Activated naive CD4-positive, alpha-beta T cell treated with anti-CD3 and anti-CD28 coated beads for 36 hours (primary cell): ENCODE data around the gene SPACA7. TPM values are rescaled to one million over a fixed set of nuclear protein-coding genes. Genes with fewer than 3 reads are reported as not detected.

Experiments
- CTCF ChIA-PET: fragments of 350-600 bp; sonication (Branson Sonifier 250); formaldehyde crosslinking; loops from one replicate; lab custom pipeline; 2021; ENCODE audit warnings: antibody characterized with exemption; lab: Charles Lee
- DNase-seq: peaks from one replicate; pipeline ENCODE4 v3.0.0-alpha.2; 2020
- H3K27ac Mint-ChIP-seq: one replicate; pipeline ENCODE4 v1.8.0; 2021; ENCODE audit warnings: mild to moderate bottlenecking, mixed read lengths
- H3K27me3 Mint-ChIP-seq: one replicate; pipeline ENCODE4 v1.8.0; 2021; ENCODE audit warnings: low read depth, mixed read lengths
- H3K36me3 Mint-ChIP-seq: one replicate; pipeline ENCODE4 v1.8.0; 2021; ENCODE audit warnings: low read depth, mixed read lengths
- H3K4me1 Mint-ChIP-seq: one replicate; pipeline ENCODE4 v1.8.0; 2021; ENCODE audit warnings: low read depth, mixed read lengths
- H3K4me3 Mint-ChIP-seq: one replicate; pipeline ENCODE4 v1.8.0; 2021; ENCODE audit warnings: mild to moderate bottlenecking, moderate library complexity, mixed read lengths
- H3K9me3 Mint-ChIP-seq: one replicate; pipeline ENCODE4 v1.8.0; 2021; ENCODE audit warnings: mixed read lengths
- intact Hi-C: fragments of 100-400 bp; cut with micrococcal nuclease; formaldehyde crosslinking; loops from one replicate; pipeline ENCODE4 v1.15.1; 2023
- total RNA-seq, 2 experiments: library from RNA; stranded (reverse); gene quantifications; one replicate each; pipeline ENCODE4 v1.2.3, GENCODE V29; 2021

The SPACA7 gene
- total RNA-seq, 2 experiments from 2014 or later, result not detected

- H3K27ac Mint-ChIP-seq, result no peak overlapping the region
- no peak for DNase-seq
- no peaks in the 10 kb centered on the region for H3K4me1 Mint-ChIP-seq
- no peaks in the 10 kb centered on the region for H3K36me3 Mint-ChIP-seq
- H3K27me3 Mint-ChIP-seq, result peaks cover 8% of the 10 kb centered on the region
- intact Hi-C loops, result no loop called here
- H3K9me3 Mint-ChIP-seq, result peaks cover 8% of the 10 kb centered on the region
- CTCF ChIA-PET, result no interaction called here
- no peak overlapping the region for H3K4me3 Mint-ChIP-seq
Observed at GRCh38 chr13:112354330-112355273, 21.6 kb upstream of the SPACA7 start.

- no peak for DNase-seq
- no peaks in the 10 kb centered on the region for H3K36me3 Mint-ChIP-seq
- no peak overlapping the region for H3K27ac Mint-ChIP-seq
- H3K4me1 Mint-ChIP-seq, result no peaks in the 10 kb centered on the region
- CTCF ChIA-PET, result no interaction called here
- peaks cover 8% of the 10 kb centered on the region for H3K27me3 Mint-ChIP-seq
- peaks cover 8% of the 10 kb centered on the region for H3K9me3 Mint-ChIP-seq
- intact Hi-C loops, result no loop called here
- H3K4me3 Mint-ChIP-seq, result no peak overlapping the region
Observed at GRCh38 chr13:112355274-112355838, 20.8 kb upstream of the SPACA7 start.

DNA sequence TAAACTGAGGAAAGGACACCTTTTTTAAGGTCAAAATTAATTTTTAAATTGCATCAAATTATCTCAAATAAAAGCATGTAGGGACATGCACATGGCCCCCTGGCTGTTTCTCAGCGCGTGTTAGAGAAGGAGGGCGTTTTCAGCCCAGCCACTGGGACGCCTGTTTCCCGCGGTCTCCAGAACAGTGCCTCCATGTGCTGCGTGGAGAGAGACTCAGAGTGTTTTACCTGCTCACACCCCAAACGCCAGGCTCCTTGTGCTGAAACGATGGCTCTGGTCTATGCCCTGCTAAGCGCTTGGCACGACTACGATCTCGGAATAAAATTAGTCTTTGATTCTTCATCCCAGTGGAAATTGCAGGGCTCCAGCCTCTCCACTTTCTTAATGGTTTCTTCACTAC lies 20.0 kb upstream of the SPACA7 start:
- no peak overlapping the region for H3K4me3 Mint-ChIP-seq
- no peaks in the 10 kb centered on the region for H3K4me1 Mint-ChIP-seq
- peaks cover 6% of the 10 kb centered on the region for H3K27me3 Mint-ChIP-seq
- no peak overlapping the region for H3K27ac Mint-ChIP-seq
- H3K36me3 Mint-ChIP-seq, result no peaks in the 10 kb centered on the region
- CTCF ChIA-PET, result no interaction called here
- DNase-seq, result no peak
- H3K9me3 Mint-ChIP-seq, result peaks cover 8% of the 10 kb centered on the region
- intact Hi-C loops, result no loop called here

- no peaks in the 10 kb centered on the region for H3K36me3 Mint-ChIP-seq
- H3K9me3 Mint-ChIP-seq, result peaks cover 10% of the 10 kb centered on the region
- no peak for DNase-seq
- H3K27me3 Mint-ChIP-seq, result peaks cover 2% of the 10 kb centered on the region
- H3K4me3 Mint-ChIP-seq, result no peak overlapping the region
- no peak overlapping the region for H3K27ac Mint-ChIP-seq
- H3K4me1 Mint-ChIP-seq, result no peaks in the 10 kb centered on the region
- CTCF ChIA-PET, result no interaction called here
- intact Hi-C loops, result no loop called here
Observed at GRCh38 chr13:112358156-112358555, 18.0 kb upstream of the SPACA7 start.

DNA sequence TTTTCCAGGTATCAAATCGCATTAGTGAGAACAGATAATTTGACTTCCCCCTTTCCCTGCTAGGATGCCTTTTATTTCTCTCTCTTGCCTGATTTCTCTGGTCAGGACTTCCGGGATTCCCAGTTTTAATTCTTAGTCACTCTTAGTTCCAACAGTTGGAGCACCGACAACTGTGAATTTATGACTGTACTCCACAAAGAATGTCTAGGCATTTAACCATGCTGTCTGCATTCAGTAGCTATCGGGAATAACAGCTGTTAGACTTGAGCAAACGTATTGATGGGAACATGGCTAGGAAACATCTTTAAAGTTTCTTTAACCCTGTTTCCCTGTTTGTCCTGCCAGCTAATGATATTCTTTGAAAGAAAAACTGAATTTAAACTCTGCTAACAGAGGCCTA lies 14.1 kb upstream of the SPACA7 start:
- H3K27me3 Mint-ChIP-seq, result peaks cover 9% of the 10 kb centered on the region

GRCh38 chr13:112363867-112364528 lies 12.2 kb upstream of the SPACA7 start:
- no peak overlapping the region for H3K27ac Mint-ChIP-seq
- intact Hi-C loops, result no loop called here
- CTCF ChIA-PET, result no interaction called here
- no peak for DNase-seq
- peaks cover 9% of the 10 kb centered on the region for H3K27me3 Mint-ChIP-seq
- no peak overlapping the region for H3K4me3 Mint-ChIP-seq
- peaks cover 1% of the 10 kb centered on the region for H3K36me3 Mint-ChIP-seq
- H3K9me3 Mint-ChIP-seq, result peaks cover 11% of the 10 kb centered on the region
- H3K4me1 Mint-ChIP-seq, result no peaks in the 10 kb centered on the region

More for the DNA sequence above, 14.1 kb upstream of the SPACA7 start:
- Mint-ChIP-seq H3K4me1 (no peaks in the 10 kb centered on the region), H3K36me3 (no peaks in the 10 kb centered on the region), H3K9me3 (peaks cover 12% of the 10 kb centered on the region), H3K4me3 (no peak overlapping the region), H3K27ac (no peak overlapping the region)
- CTCF ChIA-PET, result no interaction called here
- intact Hi-C loops, result no loop called here
- DNase-seq, result no peak

- Mint-ChIP-seq H3K27ac (no peak overlapping the region), H3K4me1 (no peaks in the 10 kb centered on the region), H3K4me3 (no peak overlapping the region), H3K36me3 (peaks cover 1% of the 10 kb centered on the region), H3K9me3 (peaks cover 8% of the 10 kb centered on the region), H3K27me3 (peaks cover 11% of the 10 kb centered on the region)
- CTCF ChIA-PET, result no interaction called here
- intact Hi-C loops, result no loop called here
- DNase-seq, result no peak
Observed at GRCh38 chr13:112366907-112367646, 9.1 kb upstream of the SPACA7 start.

DNA sequence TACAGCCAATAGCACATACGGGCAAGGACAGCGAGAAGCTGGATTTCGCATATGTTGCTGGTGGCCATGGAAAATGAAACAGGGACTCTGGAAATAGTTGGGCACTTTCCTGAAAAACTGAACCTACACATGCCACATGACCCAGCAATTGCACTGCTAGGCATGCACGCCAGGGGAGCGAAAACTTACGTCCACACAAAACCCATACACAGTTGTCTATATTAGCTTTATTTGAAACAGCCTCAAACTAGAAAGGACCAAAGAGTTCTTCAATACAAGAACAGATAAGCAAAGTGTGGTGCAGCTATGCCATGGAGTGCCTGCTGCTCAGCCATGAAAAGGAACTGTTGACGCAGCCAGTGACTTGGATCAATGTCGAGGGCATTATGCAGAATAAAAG lies 7.3 kb upstream of the SPACA7 start:
- DNase-seq, result no peak
- Mint-ChIP-seq H3K27me3 (peaks cover 10% of the 10 kb centered on the region), H3K4me1 (no peaks in the 10 kb centered on the region), H3K27ac (no peak overlapping the region), H3K9me3 (peaks cover 8% of the 10 kb centered on the region), H3K36me3 (peaks cover 1% of the 10 kb centered on the region), H3K4me3 (no peak overlapping the region)
- intact Hi-C loops, result no loop called here
- CTCF ChIA-PET, result no interaction called here

DNA sequence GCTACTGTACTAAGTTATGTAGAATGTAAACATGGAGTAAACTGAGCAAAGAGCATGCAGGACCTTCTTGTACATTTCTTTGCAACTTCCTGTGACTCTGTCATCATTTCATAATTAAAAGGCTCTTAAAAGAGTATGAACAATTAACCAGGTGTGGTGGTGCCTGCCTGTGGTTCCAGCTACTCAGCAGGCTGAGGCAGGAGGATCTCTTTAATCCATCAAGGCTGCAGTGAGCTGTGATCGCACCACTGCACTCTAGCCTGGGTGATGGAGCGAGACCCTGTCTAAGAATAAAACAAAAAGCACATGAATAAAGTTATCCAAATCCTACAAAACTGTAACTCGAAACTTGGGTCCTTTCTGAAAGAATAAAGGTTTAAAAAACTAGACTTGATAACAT lies 5.8 kb upstream of the SPACA7 start:
- CTCF ChIA-PET, result no interaction called here
- H3K27me3 Mint-ChIP-seq, result peaks cover 5% of the 10 kb centered on the region
- H3K36me3 Mint-ChIP-seq, result peaks cover 1% of the 10 kb centered on the region
- H3K4me1 Mint-ChIP-seq, result no peaks in the 10 kb centered on the region
- no peak overlapping the region for H3K27ac Mint-ChIP-seq
- no peak for DNase-seq
- H3K4me3 Mint-ChIP-seq, result no peak overlapping the region
- intact Hi-C loops, result no loop called here
- H3K9me3 Mint-ChIP-seq, result peaks cover 8% of the 10 kb centered on the region

GRCh38 chr13:112374271-112374670 lies 1.9 kb upstream of the SPACA7 start:
- CTCF ChIA-PET, result no interaction called here
- intact Hi-C loops, result no loop called here
- no peak overlapping the region for H3K4me3 Mint-ChIP-seq
- peaks cover 18% of the 10 kb centered on the region for H3K27me3 Mint-ChIP-seq
- no peak for DNase-seq
- no peaks in the 10 kb centered on the region for H3K36me3 Mint-ChIP-seq
- no peaks in the 10 kb centered on the region for H3K4me1 Mint-ChIP-seq
- H3K27ac Mint-ChIP-seq, result no peak overlapping the region
- peaks cover 2% of the 10 kb centered on the region for H3K9me3 Mint-ChIP-seq

- Mint-ChIP-seq H3K4me3 (no peak overlapping the region), H3K27me3 (peaks cover 2% of the 10 kb centered on the region), H3K27ac (no peak overlapping the region), H3K9me3 (no peaks in the 10 kb centered on the region), H3K4me1 (no peaks in the 10 kb centered on the region), H3K36me3 (no peaks in the 10 kb centered on the region)
- no peak for DNase-seq
- CTCF ChIA-PET, result no interaction called here
- intact Hi-C loops, result no loop called here
Observed at GRCh38 chr13:112391746-112392145, 15.6 kb downstream of the SPACA7 start.

- CTCF ChIA-PET, result no interaction called here
- Mint-ChIP-seq H3K9me3 (no peaks in the 10 kb centered on the region), H3K27ac (no peak overlapping the region), H3K4me1 (no peaks in the 10 kb centered on the region), H3K4me3 (no peak overlapping the region), H3K27me3 (peaks cover 2% of the 10 kb centered on the region), H3K36me3 (no peaks in the 10 kb centered on the region)
- intact Hi-C loops, result no loop called here
- DNase-seq, result no peak
Observed at GRCh38 chr13:112392719-112393118, 16.6 kb downstream of the SPACA7 start.
